DOHH2 (cell line): ENCODE results near the gene SPN.

Experiments
- CTCF ChIP-seq: fragments of 200-600 bp; sonication (generic); IDR thresholded peaks from one replicate; pipeline ENCODE4 v1.5.1; 2014; ENCODE audit warnings: antibody characterized with exemption, mild to moderate bottlenecking, low read depth, low read length; ENCODE audit not compliant: poor library complexity, severe bottlenecking
- EZH2phosphoT487 ChIP-seq: fragments of 200-600 bp; sonication (generic); IDR thresholded peaks from 2 replicates; pipeline ENCODE4 v1.6.1; 2017; ENCODE audit warnings: borderline replicate concordance, mild to moderate bottlenecking, antibody characterized with exemption, low read length, moderate library complexity, mixed read lengths

- TF ChIP-seq EZH2phosphoT487 = no peak
- no peak for TF ChIP-seq CTCF
Measured at GRCh38 chr16:29650771-29651170, 12.3 kb upstream of the SPN start.
